HG03565 (cell line): ENCODE results near the gene TGM1.
A peak's percentile ranks its signal among the peaks of the same experiment; 100 is the strongest.

Source experiments
- ATAC-seq: cut with Tn5 transposase; IDR thresholded peaks from one replicate; pipeline ENCODE4 v1.9.1; 2021; ENCODE audit warnings: mild to moderate bottlenecking, moderate library complexity; ENCODE audit not compliant: unreplicated experiment

The TGM1 gene

DNA sequence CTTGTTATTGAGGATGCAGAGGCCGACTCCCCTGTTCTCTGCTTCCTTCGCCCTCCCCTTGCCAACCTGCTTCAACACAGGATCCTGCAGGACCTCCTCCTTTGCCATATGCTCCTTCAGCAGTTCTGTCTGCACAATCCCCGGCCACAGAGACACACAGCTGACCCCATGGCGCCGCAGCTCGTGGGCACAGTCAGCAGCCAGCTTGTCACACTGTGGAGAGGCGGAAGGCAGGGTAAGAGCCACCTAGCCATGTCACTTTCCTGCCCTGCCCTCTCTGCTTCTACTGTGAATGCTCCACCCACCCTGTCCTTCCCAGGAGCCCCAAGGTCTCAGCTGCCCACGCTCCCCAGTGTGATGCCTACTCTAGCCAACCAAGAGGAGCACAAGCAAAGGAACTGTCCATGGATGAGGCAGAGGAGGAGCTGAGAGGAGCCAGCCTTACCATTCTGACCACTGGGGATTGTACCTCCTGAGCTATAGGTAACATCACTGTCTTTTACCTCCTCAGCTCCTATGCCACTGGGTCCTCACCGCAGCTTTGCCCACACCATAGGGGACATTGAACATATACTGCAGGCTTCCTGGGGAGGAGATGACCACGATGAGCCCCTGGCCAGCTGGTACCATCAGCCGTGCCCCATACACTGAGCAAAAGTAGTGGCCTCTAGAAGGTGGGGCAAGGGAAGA is 29.3 kb upstream of the TGM1 start:
- no peak for ATAC-seq

DNA sequence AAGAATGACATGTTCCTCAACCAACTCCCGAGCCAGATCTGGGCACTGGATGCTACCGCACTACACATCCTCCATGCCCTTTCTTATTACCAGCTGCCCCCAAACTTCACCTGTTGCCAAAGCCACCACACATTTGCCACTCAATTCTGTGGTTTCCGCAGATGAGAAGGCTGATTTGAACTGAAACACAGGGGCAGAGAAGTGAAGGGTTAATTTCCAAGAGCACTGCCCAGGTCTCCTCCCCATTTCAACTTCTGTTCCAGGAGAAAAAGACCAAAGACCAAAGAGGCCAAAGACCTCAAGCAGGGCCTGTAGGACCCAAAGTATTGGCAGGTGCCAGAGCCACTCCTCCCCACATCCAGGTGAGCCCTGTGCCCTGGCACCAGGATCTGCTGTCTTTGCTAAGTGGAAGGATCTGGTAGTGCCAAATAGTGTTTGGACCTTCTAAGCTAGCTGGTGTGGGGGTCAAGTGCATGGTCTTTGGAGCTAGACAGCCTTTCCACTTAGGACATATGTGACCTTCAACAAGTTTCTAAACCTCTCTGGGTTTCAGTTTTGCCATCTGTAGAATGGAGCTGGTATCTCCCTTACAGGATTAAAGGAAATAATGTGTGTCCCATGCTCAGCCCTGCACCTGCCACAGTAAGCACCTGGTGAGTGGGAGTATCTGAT is 28.6 kb upstream of the TGM1 start:
- no peak for ATAC-seq

DNA sequence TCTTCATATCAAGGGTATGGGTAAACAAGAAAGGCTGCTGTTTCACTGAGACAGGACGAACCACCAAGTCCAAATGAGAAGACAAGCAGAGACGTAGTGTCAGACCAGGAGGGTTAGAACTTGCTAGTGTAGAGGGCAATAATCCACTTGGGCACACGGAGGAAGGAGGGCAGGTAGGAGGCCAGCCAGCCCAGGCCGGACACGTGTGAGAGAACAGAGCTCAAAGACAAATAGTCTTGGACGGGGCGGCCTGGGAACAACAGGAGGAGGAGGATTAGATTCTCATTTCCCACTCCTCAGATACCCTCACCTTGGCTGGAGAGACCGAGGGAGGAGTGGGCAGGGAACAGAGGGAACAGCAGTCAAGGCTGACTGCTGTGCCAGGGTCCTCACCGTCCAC is 27.8 kb upstream of the TGM1 start:
- ATAC-seq, result no peak

DNA sequence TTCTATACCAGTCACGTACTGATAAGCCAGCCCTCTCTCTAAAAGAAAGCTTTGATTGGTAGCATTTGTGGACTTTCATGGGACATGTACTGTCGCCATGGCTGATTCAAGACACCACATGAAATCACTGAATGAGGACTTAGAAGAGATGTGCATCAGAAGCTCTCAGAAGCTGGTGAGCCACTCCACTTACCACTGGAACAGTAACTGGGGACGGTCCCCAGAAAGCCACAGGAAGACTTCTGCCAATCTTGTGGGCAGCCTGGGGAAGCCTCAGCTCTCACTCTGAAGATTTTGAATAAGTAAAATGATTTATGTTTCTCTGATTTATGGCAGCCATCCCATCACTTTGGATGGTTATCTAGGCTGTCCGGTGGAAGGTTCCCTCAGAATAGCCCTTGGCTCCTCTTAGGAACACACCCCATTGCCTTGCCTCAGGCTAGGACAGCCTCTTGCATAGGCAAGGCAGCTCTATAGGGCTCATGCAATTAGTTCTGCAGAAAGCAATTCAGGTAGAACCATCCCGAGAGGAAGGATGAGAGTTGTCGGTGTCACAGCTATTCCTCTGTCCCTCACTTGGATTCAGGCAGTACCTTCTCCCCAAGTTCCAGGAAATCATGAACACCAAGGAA is 26.8 kb upstream of the TGM1 start:
- peak; percentile 37 for ATAC-seq

DNA sequence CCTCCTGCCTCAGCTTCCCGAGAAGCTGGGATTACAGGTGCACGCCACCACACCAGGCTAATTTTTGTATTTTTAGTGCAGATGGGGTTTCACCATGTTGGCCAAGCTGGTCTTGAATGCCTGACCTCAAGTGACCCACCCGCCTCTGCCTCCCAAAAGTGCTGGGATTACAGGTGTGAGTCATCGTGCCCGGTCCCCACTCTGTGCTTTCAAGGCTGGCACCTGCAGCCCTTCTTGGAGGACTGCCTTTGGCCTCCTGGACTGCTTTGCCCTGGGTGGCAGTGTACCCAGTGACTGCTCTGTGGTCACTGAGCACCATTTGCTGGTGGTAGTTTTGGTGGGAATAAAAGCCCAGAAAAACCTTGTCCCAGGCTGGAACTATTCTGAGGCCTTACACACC is 24.0 kb upstream of the TGM1 start:
- no peak for ATAC-seq

DNA sequence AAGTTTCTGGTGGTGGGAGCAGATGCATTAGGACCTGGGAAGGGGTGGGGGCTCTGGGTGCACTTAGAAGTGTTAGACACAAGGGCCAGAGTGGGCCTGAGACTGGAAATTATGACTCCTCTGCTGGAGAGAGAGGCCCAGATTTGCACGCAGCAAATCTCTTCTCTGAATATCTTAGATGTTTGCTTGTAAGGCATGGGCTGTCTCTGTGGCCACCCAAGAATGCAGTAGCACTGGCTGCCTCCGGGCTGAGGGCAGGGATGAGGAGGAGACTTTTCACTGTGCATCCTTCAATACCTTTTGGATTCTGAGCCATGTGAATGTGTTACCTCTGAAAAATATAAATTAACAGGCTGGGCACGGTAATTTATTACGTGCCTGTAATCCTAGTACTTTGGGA is 22.4 kb upstream of the TGM1 start:
- ATAC-seq, result no peak

DNA sequence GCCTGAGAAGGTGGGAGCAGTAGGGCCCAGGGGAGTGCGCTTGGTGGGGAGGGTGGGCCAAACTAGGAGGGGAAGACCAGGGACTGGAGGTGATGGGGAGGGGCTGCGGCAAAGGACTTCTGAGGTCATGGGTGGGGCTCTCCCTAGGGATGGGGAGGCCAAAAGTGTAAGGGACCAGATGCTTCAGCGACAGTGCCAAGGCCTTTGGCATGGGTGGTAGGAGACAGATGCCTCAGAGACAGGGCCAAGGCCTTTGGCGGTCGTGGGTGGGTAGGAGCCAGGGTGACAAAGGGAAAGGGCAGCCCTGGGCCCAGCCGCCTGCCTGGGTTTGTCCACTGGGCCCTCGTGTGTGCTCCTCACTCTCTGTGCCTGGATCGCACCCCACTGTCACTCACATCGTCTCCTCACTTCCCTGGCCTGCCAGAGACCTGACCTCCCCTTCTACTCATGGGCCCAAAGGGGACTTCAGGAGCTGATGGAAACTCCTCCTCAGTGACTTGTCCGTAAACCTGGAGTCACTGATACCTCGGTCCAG is 21.6 kb upstream of the TGM1 start:
- ATAC-seq, result no peak

DNA sequence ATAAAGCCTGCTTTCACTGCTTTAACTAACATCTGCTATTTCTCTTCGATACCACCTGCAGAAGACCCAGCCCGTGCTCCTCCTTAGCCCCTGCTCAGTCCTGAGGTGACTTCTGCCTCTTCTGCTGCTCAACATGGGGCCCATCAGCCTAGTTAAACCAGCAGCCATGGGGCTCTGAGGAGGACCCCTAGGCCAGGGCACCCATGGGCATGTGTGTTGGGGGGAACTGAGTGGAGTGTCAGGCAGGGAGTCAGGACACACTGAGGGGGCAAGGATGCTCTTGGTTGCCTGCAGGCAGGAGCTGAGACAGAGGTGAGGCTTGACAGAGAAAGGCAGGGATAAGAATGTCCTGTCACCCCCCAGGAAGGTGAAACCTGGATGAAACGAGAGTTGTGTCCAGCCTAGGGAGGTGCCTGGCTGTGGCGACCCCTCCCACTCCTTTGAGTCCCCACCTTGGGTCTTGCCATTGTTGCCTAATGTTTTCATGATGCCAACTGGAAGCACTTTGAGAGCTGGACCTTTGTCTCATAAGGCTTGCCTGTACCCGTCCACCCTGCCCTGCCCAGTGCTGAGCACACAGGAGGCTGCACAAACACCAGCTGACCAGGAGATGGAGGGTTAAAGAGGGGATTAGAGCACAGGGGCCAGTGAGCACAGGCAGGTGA is 21.0 kb upstream of the TGM1 start:
- no peak for ATAC-seq

DNA sequence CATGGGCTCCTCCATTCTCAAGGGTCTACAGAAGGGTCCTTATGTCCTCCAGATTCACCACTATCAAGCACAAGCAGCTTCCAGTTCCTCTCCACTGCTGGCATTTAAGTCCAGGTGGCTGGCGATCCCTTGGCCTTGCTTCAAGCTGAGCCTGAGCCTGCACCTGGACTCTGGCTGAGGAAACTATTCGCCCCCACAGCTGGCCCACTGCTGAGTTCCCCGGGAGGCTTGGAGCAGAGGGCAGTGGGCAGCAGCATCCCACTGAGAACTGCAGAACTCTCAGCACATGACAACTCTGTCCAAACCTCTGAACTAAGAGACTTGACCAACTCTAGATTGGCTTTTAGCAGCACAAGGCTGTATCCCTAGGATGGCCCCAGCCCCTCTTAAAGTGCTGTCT is 19.8 kb upstream of the TGM1 start:
- ATAC-seq, result no peak

DNA sequence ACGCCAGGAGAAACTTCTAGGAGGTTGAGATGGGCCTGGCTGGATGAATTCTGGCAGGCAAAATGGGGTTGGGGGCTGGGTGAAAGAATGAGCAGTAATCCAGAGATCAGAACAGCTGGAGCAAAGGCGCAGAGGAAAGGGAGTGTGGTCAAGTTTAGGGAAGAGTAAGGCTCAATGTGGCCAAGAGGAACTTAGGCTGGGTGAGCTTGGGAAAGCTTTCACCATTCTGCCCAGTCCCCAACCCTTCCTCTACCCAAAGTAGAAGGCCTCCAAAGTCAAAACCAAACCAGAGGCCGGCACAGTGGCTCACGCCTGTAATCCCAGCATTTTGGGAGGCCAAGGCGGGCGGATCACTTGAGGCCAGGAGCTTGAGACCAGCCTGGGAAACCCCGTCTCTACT is 18.7 kb upstream of the TGM1 start:
- no peak for ATAC-seq

DNA sequence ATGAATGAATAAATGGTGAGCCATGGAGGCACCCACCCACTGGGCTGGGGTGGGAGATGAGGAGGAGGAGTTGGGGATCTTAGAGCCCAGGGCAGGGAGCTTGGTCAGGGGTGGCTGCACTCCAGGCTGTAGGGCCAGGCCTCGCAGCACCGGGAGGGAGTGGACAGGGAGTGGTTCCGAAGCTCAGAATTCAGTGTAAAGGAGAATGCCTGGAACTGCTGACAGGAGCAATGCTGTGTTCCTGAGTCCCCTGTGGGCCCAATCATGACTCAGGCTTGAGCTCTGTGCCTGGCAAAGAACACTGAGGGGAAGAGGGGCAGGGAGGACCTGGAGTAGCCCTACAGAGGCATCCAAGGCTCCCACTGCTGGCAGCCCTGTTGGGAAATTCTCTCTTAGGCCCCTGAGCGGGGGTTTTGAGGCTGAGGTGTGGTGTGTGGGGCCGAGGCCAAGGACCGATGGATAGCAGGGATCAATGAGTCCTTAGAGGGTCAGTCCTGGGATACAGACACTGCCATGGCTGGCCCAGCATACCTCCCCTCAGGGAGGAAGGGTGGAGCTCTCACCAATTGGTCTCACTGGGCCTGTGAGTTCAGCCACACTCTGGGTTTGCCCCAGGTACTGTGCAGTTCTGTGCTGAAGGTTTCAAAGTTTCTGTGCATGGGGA is 18.0 kb upstream of the TGM1 start:
- no peak for ATAC-seq

DNA sequence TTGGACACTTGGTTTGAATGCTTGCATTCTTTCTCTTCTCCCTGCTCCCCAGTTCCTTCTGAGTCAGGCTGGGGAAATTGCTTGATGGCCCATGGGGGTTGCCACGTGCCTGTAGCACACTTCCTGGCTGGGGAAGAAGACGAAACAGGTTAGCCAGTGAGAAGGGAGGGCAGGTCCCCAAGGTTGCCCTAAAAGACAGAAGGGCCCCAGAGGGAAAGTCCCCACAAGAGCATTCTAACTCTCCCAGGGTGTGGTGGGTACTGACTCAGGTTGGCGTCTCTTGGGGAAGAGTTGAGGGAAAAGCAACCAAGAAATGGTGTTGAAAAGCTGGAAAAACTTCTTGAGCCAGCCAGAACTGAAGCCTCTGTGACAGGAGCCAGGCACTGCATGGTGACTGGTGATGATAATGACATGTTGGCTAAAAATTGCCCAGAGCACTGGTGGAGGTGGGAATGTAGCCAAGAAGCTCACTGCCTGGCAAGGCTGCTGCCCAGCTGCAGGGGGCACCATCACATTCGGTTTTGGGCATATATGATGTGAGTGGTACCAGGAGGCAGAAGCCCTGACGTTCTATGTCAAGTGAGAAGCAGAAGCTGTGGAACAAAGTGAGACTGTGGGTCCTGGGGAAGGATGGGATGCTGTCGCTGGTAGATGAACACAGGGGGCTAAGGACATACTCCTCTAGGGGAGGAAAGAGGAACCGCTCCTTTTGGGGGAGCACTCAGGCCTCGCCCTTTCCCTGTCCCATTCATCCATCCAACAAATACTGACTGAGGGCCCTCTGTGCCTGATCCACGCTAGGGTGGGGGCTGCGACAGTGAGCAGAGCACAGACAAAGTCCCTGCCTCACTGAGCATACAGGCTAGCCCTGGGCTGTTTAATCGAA is 16.6 kb upstream of the TGM1 start:
- ATAC-seq, result peak; percentile 48

DNA sequence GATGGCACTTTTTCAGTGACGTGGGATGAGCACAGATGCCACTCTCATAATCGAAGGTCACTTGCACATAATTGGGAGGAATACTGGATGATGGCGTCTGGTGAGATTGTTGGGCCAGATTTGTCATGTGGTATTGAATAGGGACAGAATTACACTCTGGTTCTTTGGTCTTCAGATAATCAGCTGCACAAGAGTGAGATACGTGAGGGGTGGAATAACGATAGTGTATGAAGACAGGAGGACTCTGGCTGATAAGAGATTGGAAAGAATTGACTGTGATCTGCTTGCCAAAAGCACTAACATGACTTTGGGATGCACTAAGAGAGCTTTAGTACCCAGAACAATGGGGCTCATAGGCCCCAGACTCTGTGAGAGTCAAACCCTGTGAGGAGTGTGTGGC is 15.4 kb upstream of the TGM1 start:
- ATAC-seq, result no peak

DNA sequence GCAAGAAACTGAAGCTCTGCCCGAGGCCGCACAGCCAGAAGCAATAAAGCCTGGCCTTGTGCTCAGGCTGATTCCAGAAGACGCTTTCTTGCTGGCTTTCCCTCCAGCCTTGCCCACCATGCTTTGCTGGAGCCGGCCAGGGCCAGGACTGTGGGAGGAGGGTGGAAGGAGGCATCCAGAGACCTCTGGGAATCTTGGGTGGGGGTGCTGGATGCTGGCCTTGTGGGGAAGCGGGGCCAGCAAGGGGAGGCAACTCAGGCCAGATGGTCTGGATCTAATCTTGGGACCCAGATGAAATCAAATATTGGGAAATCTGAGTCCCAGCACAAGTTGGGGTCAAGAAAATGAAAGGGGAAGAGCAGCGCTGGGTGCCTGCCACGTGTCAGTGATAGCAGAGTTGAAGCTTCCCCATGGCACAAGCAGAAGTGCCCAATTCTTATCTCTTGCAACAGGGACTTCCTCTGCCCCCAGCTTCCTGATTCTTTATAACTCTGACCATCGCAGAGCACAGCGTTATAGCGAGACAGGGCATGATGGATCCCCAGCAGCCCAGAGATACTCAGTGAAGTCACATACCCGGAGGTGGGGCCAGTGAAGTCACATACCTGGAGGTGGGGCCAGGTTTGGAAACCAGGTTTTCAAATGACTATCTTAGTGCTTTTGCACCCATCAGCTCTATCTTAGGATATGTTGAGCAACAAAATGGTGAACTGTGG is 14.8 kb upstream of the TGM1 start:
- ATAC-seq, result no peak

DNA sequence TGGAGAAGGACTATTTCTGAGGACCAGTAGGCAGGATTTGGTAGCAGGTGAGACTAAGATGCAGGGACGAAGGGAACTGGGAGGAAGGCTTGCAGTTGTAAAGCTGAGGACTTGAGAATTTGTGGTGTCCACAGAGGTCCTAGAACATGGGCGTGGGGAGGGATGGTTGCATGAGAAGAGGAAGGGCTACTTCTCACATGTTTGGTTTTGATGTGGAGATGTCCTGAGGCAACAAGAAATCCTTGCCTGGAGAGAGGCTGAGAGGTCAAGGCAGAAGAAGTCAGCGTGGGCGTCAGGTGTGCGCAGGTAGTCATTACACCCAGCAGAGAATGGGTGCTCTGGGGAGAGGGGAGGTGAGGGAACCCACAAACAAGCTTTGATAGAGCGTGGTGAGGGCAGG is 14.1 kb upstream of the TGM1 start:
- no peak for ATAC-seq

DNA sequence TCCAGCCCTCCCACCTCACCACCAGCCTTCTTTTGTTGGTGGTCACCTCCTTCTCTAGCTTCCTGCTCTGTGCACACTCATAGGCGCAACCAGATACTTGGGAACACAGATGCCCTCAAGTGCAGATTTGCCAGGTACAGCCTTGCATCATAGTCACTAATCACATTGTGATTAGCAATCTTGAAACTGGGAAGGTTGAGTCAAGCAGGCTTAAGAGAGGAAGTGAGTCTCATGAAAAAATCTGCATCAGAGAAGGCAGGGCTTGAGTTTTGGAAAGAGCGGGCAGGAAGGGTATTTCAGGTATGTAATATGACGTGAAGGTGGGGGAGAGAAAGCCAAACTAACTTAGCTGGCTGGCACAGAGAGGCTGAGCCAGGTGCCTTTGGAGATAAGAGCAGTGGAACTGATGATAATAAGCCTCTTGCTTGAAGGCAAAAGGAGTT is 11.1 kb upstream of the TGM1 start:
- peak; percentile 44 for ATAC-seq

DNA sequence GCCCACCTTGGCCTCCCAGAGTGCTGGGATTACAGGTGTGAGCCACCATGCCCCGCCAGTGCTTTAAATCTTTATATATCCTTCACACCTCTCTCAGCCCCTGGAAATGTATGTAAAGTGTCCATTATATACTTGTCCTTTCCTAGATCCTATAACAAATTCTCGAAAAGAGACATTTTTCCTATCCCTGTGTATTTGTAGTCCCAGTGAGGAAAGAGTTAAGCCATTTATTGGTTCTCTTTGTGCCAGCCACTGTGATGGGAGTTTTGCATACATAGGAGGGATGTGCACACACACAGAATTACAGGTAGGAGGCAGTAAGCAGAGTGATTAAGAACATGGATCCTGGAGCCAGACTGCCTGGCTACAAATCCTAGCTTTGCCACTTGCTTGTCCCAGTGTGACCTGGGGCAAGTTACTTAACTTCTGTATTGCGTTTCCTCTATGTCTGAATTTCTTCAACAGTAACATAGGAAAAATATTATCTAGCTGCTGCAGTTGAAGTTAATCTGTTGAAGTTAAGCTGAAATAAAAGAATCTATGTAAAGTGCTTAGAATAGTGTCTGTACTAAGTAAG is 10.5 kb upstream of the TGM1 start:
- no peak for ATAC-seq

DNA sequence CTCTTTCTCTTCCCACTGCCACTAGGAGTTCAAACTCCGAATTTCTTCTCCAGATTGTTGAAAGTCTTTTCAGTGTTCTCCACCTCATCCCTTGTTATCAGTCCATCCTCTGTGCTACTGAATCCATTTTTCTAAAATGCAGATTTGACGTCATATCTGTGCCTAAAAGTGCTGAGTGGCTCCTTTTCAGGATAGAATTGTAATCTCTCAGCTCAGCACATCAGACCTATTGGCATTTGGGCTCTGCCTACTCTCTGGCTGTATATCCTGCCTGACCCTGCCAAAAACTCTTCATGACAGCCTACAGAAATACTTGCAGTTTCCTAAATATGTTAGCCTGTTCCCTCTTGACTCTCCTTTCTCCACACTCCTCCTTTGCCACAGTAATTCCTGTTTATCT is 9.5 kb upstream of the TGM1 start:
- no peak for ATAC-seq

DNA sequence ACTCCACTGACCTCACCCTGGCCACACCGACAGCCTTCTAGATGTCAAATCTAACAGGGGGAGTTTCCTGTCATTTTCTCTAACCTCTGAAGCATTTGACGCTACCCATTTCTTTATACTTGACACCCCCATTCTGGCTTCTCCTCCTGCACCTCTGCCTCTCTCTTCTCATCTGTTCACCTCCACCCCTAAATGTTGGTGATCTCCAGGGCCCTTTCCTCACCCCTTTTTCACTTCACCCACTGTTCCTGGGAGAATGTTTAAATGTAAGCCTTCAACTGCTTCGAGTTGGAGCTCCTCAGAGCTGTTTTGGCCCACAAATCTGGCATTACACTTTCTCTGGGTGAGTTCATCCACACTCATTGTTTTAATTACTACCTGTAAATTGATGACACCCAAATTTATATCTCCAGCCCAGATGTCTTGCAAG is 8.9 kb upstream of the TGM1 start:
- ATAC-seq, result no peak
